Body of pancreas (tissue), 4 donors: ENCODE results near the gene SNPH. TPM values are rescaled to one million over a fixed set of nuclear protein-coding genes. Genes with fewer than 3 reads are reported as not detected.

ENCODE experiments used
- ATAC-seq: fragments of 150-250 bp; one replicate; pipeline ENCODE4 v1.9.1; 2016
- DNase-seq, 4 donors: peaks; one replicate each; pipeline ENCODE4 v3.0.0-alpha.2; 2019
- H3K27ac ChIP-seq, 4 donors: fragments of 200-600 bp; sonication (generic); 1 replicate in 3 of 4; 2 replicates in 1 of 4; pipeline versions ENCODE4 v1.5.1 to v1.6.1; 2016 to 2019; ENCODE audit warnings: mild to moderate bottlenecking in 1 of 4, mixed read lengths in 1 of 4, moderate library complexity in 1 of 4
- H3K27me3 ChIP-seq, 2 donors: fragments of 200-600 bp; sonication (generic); one replicate each; pipeline ENCODE4 v1.6.0; 2016; ENCODE audit warnings: mild to moderate bottlenecking in 1 of 2
- H3K36me3 ChIP-seq, 2 donors: fragments of 200-600 bp; sonication (generic); replicated peaks in 1 of 2; 2 replicates each; pipeline ENCODE4 v1.5.1; 2016; ENCODE audit warnings: low read depth in 2 of 2; ENCODE audit not compliant: insufficient read depth in 1 of 2
- H3K4me1 ChIP-seq: fragments of 200-600 bp; sonication (generic); one replicate; pipeline ENCODE4 v1.6.0; 2016
- H3K4me3 ChIP-seq, 2 donors: fragments of 200-600 bp; sonication (generic); 1 replicate in 1 of 2; 2 replicates in 1 of 2; pipeline ENCODE4 v1.5.1; 2016 to 2019
- H3K9me3 ChIP-seq, 3 donors: fragments of 200-600 bp; sonication (generic); 1 replicate in 2 of 3; 2 replicates in 1 of 3; pipeline ENCODE4 v1.5.1; 2016
- POLR2A ChIP-seq, 3 donors: fragments of 450-650 bp; IDR thresholded peaks; one replicate each; pipeline ENCODE4 v1.6.1; 2016; ENCODE audit warnings: antibody characterized with exemption in 3 of 3, mild to moderate bottlenecking in 2 of 3
- WGBS, 2 donors: methylation state at CpG; one replicate each; pipeline ENCODE4 v1.1.5; 2017; 5-methylcytosine and 5-hydroxymethylcytosine counted together
- intact Hi-C: fragments of 100-400 bp; cut with DNase I; formaldehyde crosslinking; loops from one replicate; pipeline ENCODE4 v1.15.1; 2023
- total RNA-seq, 2 donors: library from RNA; depleted of rRNA; stranded (reverse); fragments of >200 nt; gene quantifications; one replicate each; pipeline ENCODE4 v1.1.0, GENCODE V29; 2016
- TF ChIP-seq, protein P1 (sequence below), 7 experiments: fragments of 450-650 bp in 4 of 7; fragments of 200-600 bp in 3 of 7; sonication (generic) in 3 of 7; IDR thresholded peaks; one replicate each; pipeline ENCODE4 v1.5.1; 2016 to 2019; ENCODE audit warnings: antibody characterized with exemption in 7 of 7

SNPH gene
- total RNA-seq, 2 donors from 2014 or later, result 3.3 to 3.4 TPM

DNA sequence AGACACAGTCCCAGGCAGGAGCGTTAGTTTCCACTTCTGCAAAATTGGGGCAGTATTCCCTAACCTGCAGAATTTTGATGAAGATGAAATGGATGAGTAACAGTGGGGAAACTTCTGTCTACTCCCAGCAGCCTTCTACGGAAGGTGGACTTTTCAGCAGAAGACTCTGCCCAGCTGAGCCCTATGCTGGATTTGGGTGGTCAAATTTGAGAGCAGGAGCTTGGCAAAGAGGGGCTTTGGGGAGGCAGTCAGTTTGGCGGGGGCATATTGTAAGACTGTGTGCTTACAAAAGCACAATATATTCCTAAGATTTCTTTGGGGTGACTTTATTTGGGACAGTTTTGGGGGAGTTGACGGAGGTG is 68.3 kb downstream of the SNPH start:
- DNase-seq (no peak), ATAC-seq (no peak)
- intact Hi-C loops, result no loop called here
- Histone ChIP-seq H3K9me3 (no peaks in the 10 kb centered on the region), H3K27ac (no peak overlapping the region), H3K27me3 (no peaks in the 10 kb centered on the region), H3K4me1 (peaks cover 37% of the 10 kb centered on the region), H3K36me3 (no peaks in the 10 kb centered on the region), H3K4me3 (no peak overlapping the region)
- WGBS, 2 donors, result 85 to 99% methylated on average over 4 of the region's 4 CpGs
- TF ChIP-seq, protein P1, sequence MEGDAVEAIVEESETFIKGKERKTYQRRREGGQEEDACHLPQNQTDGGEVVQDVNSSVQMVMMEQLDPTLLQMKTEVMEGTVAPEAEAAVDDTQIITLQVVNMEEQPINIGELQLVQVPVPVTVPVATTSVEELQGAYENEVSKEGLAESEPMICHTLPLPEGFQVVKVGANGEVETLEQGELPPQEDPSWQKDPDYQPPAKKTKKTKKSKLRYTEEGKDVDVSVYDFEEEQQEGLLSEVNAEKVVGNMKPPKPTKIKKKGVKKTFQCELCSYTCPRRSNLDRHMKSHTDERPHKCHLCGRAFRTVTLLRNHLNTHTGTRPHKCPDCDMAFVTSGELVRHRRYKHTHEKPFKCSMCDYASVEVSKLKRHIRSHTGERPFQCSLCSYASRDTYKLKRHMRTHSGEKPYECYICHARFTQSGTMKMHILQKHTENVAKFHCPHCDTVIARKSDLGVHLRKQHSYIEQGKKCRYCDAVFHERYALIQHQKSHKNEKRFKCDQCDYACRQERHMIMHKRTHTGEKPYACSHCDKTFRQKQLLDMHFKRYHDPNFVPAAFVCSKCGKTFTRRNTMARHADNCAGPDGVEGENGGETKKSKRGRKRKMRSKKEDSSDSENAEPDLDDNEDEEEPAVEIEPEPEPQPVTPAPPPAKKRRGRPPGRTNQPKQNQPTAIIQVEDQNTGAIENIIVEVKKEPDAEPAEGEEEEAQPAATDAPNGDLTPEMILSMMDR (IDR thresholded peaks at IDR 0.05), result no peak
- TF ChIP-seq POLR2A (IDR thresholded peaks at IDR 0.05), result no peak

DNA sequence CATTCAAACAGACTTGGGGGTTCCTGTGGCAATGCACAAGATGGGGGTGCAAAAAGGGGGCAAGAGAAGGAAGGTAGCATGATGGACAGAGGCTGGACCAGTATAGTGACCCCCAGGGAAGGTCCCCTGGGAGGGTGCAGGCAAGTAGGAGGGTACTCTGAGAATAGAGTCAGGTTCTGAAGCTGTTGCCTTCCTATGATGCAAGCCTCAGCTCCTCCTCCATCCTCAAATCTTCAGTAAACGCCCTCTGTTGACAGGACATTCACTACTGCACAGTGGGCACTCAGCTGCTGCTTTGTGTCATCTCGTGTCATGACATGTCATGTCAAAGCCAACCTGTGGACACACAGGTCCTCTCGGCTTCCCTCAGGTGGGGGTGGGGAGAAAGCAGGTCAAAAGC is 68.7 kb downstream of the SNPH start:
- DNase-seq, result no peak
- intact Hi-C loops, result no loop called here
- no peaks in the 10 kb centered on the region for H3K9me3 ChIP-seq
- H3K4me1 ChIP-seq, result peaks cover 33% of the 10 kb centered on the region
- H3K4me3 ChIP-seq, result no peak overlapping the region
- H3K27ac ChIP-seq, result no peak overlapping the region
- TF ChIP-seq, protein P1 (IDR thresholded peaks at IDR 0.05), result no peak
- no peak for TF ChIP-seq POLR2A (IDR thresholded peaks at IDR 0.05)
- H3K27me3 ChIP-seq, result no peaks in the 10 kb centered on the region
- 76 to 80% methylated on average over 3 of the region's 3 CpGs for WGBS, 2 donors
- ATAC-seq, result no peak
- H3K36me3 ChIP-seq, result no peaks in the 10 kb centered on the region

DNA sequence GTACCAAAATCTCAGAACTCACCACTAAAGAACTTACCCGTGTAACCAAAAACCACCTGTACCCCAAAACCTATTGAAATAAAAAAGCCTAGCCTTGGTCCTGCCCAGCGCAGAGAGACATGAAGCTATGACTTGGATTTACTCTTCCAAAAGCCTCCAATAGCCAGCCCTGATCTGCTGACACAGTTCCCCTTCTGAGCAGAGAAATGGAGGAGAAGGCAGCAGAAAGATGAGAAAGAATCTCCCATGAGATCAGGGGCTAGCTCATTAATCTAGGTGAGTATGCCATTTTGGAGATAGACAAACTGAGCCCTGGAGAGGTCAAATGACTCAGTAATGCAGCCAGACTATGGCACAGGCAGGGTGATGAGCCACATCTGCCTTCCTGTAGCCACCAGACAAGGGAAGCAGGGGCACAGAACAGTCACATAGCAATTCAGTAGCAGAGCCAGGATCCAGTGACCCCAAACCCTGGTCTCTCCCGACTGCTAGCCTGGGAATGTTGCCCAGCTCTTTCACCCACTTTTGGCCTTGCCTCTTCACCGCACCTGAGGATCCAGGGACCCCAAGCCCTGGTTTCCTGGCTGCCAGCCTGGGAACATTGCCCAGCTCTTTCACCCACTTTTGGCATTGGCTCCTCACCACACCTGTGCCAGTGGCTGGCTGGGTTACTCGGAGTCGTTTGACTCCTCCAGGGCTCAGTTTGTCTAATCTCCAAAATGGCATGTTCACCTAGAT is 70.0 kb downstream of the SNPH start:
- intact Hi-C loops, result no loop called here
- H3K9me3 ChIP-seq, result no peaks in the 10 kb centered on the region
- peak in 1 of 4 donors; percentile 45 for DNase-seq
- H3K27me3 ChIP-seq, result no peaks in the 10 kb centered on the region
- peaks cover 19% of the 10 kb centered on the region for H3K4me1 ChIP-seq
- no peak for TF ChIP-seq POLR2A (IDR thresholded peaks at IDR 0.05)
- TF ChIP-seq, protein P1 (IDR thresholded peaks at IDR 0.05), result no peak
- no peaks in the 10 kb centered on the region for H3K36me3 ChIP-seq
- WGBS, 2 donors, result 30 to 55% methylated on average over 6 of the region's 6 CpGs
- peak overlapping the region in 2 of 4 donors; percentile 11 to 51 for H3K27ac ChIP-seq
- H3K4me3 ChIP-seq, result no peak overlapping the region
- ATAC-seq, result no peak

DNA sequence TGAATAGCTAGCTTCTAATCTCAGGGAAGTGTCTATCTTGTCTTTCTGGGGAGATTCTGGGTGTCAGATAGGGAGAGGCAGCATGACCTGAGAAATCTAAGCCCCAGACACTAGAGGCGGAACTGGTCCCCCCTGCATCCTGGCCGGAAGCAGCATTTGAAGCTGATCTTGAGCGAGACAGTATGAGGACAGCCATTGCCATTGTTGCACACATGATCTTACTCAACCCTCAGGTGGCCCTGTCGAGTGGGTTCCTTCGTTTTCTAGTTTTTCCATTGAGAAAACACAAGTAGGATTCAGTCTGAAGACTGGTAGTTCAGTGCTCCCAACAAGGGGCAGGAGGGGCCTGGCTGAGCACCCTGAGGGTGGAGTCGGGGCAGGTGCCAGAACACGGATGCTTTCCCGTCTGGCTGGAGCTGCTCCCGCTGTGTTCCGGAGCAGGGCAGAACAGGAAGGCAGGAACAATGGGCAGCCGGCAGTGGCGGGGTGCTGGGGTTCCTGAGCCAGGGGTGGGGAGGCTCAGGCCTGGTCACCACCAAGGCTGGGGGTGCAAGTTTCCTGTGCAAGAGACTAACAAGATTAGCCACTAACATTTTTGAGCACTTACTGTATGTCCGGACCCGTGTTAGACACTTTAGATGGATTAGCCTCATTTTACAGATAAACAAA is 70.7 kb downstream of the SNPH start:
- H3K9me3 ChIP-seq, result no peaks in the 10 kb centered on the region
- WGBS, 2 donors, result 33 to 46% methylated on average over 14 of the region's 14 CpGs
- intact Hi-C loops, result no loop called here
- H3K27ac ChIP-seq, result peak overlapping the region in 2 of 4 donors; percentile 11 to 51
- DNase-seq (peak; percentile 45 to 74 (median 60)), ATAC-seq (peak; percentile 77)
- peaks cover 18% of the 10 kb centered on the region for H3K4me1 ChIP-seq
- no peak for TF ChIP-seq POLR2A (IDR thresholded peaks at IDR 0.05)
- TF ChIP-seq, protein P1 (IDR thresholded peaks at IDR 0.05), result no peak
- no peaks in the 10 kb centered on the region for H3K36me3 ChIP-seq
- no peaks in the 10 kb centered on the region for H3K27me3 ChIP-seq
- no peak overlapping the region for H3K4me3 ChIP-seq
